OCI-LY7 (cell line): Measurements from ENCODE around the gene S1PR5. TPM values are rescaled to one million over a fixed set of nuclear protein-coding genes. Genes with fewer than 3 reads are reported as not detected.

ENCODE experiments used
- microRNA-seq: library from miRNA; unstranded; fragments of <30 nt; microRNA quantifications from one replicate; pipeline ENCODE4 v1.2.0, GENCODE V29; 2022; ENCODE audit warnings: borderline replicate concordance
- small RNA-seq: library from RNA; depleted of rRNA; stranded (forward); fragments of <200 nt; gene quantifications from one replicate; pipeline ENCODE3, GENCODE V24; 2014
- total RNA-seq, 2 experiments: library from RNA; depleted of rRNA in 1 of 2; stranded (reverse); fragments of >200 nt in 1 of 2; shearing (Covaris generic) in 1 of 2; gene quantifications; 2 replicates each; pipeline ENCODE4 v1.2.3, GENCODE V29; 2014 to 2022

The S1PR5 gene
- total RNA-seq, 2 experiments from 2014 or later, result not detected

Small RNA genes within 50 kb of the gene (microRNA-seq; reads per million reads assigned to microRNA genes)
- not detected for gene MIR1238

Small RNA genes within 50 kb of the gene (small RNA-seq; reads per million reads assigned to genes)
- not detected for gene MIR1238
- not detected for gene RNU7-140P

Other genes starting within 250 kb of the S1PR5 start
- 12.0 and 15.8 TPM in 2 replicates for gene ICAM1, start 246.3 kb downstream of the S1PR5 start, total RNA-seq (2014; rRNA removed; shearing (Covaris generic))
- gene ICAM1, start 246.3 kb downstream of the S1PR5 start, total RNA-seq (2022), result 13.4 and 13.5 TPM in 2 replicates
- not detected in 2 replicates for gene ICAM4, start 230.5 kb downstream of the S1PR5 start, total RNA-seq (2014; rRNA removed; shearing (Covaris generic))
- 0.38 and 0.53 TPM in 2 replicates for gene ICAM4, start 230.5 kb downstream of the S1PR5 start, total RNA-seq (2022)
- 2.7 and 6.4 TPM in 2 replicates for gene ICAM5, start 227.5 kb downstream of the S1PR5 start, total RNA-seq (2014; rRNA removed; shearing (Covaris generic))
- gene ICAM5, start 227.5 kb downstream of the S1PR5 start, total RNA-seq (2022), result 10.8 and 12.6 TPM in 2 replicates
- 2.3 and 8.8 TPM in 2 replicates for gene ZGLP1, start 207.6 kb downstream of the S1PR5 start, total RNA-seq (2014; rRNA removed; shearing (Covaris generic))
- 5.4 and 5.7 TPM in 2 replicates for gene ZGLP1, start 207.6 kb downstream of the S1PR5 start, total RNA-seq (2022)
- 17.2 and 28.8 TPM in 2 replicates for gene FDX2, start 201.4 kb downstream of the S1PR5 start, total RNA-seq (2014; rRNA removed; shearing (Covaris generic))
- 10.4 and 17.1 TPM in 2 replicates for gene FDX2, start 201.4 kb downstream of the S1PR5 start, total RNA-seq (2022)
- 21.6 and 35.7 TPM in 2 replicates for gene RAVER1, start 183.9 kb downstream of the S1PR5 start, total RNA-seq (2014; rRNA removed; shearing (Covaris generic))
- gene RAVER1, start 183.9 kb downstream of the S1PR5 start, total RNA-seq (2022), result 90.7 and 95.8 TPM in 2 replicates
- 63.7 and 66.0 TPM in 2 replicates for gene ICAM3, start 177.8 kb downstream of the S1PR5 start, total RNA-seq (2014; rRNA removed; shearing (Covaris generic))
- gene ICAM3, start 177.8 kb downstream of the S1PR5 start, total RNA-seq (2022), result 76.4 and 82.0 TPM in 2 replicates
- gene TYK2, start 136.9 kb downstream of the S1PR5 start, total RNA-seq (2014; rRNA removed; shearing (Covaris generic)), result 151 and 185 TPM in 2 replicates
- 214 and 216 TPM in 2 replicates for gene TYK2, start 136.9 kb downstream of the S1PR5 start, total RNA-seq (2022)
- 332 and 345 TPM in 2 replicates for gene CDC37, start 113.9 kb downstream of the S1PR5 start, total RNA-seq (2014; rRNA removed; shearing (Covaris generic))
- 269 and 271 TPM in 2 replicates for gene CDC37, start 113.9 kb downstream of the S1PR5 start, total RNA-seq (2022)
- 9.4 and 16.4 TPM in 2 replicates for gene PDE4A, start 96.9 kb downstream of the S1PR5 start, total RNA-seq (2014; rRNA removed; shearing (Covaris generic))
- gene PDE4A, start 96.9 kb downstream of the S1PR5 start, total RNA-seq (2022), result 42.4 and 45.1 TPM in 2 replicates
- 65.9 and 68.9 TPM in 2 replicates for gene KEAP1, start 14.1 kb downstream of the S1PR5 start, total RNA-seq (2014; rRNA removed; shearing (Covaris generic))
- gene KEAP1, start 14.1 kb downstream of the S1PR5 start, total RNA-seq (2022), result 64.9 and 93.5 TPM in 2 replicates
- gene ATG4D, start 26.5 kb upstream of the S1PR5 start, total RNA-seq (2014; rRNA removed; shearing (Covaris generic)), result 21.1 and 29.6 TPM in 2 replicates
- gene ATG4D, start 26.5 kb upstream of the S1PR5 start, total RNA-seq (2022), result 46.8 and 48.2 TPM in 2 replicates
- gene KRI1, start 48.6 kb upstream of the S1PR5 start, total RNA-seq (2014; rRNA removed; shearing (Covaris generic)), result 44.9 and 53.6 TPM in 2 replicates
- 57.0 and 58.4 TPM in 2 replicates for gene KRI1, start 48.6 kb upstream of the S1PR5 start, total RNA-seq (2022)
- gene CDKN2D, start 51.5 kb upstream of the S1PR5 start, total RNA-seq (2014; rRNA removed; shearing (Covaris generic)), result 22.4 and 25.3 TPM in 2 replicates
- 26.6 and 28.1 TPM in 2 replicates for gene CDKN2D, start 51.5 kb upstream of the S1PR5 start, total RNA-seq (2022)
- gene AP1M2, start 69.9 kb upstream of the S1PR5 start, total RNA-seq (2014; rRNA removed; shearing (Covaris generic)), result 0.44 TPM in 1 of 2 replicates, not detected in the other
- gene AP1M2, start 69.9 kb upstream of the S1PR5 start, total RNA-seq (2022), result not detected in 2 replicates
- gene SLC44A2, start 108.1 kb upstream of the S1PR5 start, total RNA-seq (2014; rRNA removed; shearing (Covaris generic)), result 104 and 115 TPM in 2 replicates
- gene SLC44A2, start 108.1 kb upstream of the S1PR5 start, total RNA-seq (2022), result 197 and 248 TPM in 2 replicates
- gene ILF3, start 136.9 kb upstream of the S1PR5 start, total RNA-seq (2014; rRNA removed; shearing (Covaris generic)), result 308 and 347 TPM in 2 replicates
- 553 and 569 TPM in 2 replicates for gene ILF3, start 136.9 kb upstream of the S1PR5 start, total RNA-seq (2022)
- 30.8 and 39.8 TPM in 2 replicates for gene QTRT1, start 184.0 kb upstream of the S1PR5 start, total RNA-seq (2014; rRNA removed; shearing (Covaris generic))
- gene QTRT1, start 184.0 kb upstream of the S1PR5 start, total RNA-seq (2022), result 42.5 and 59.7 TPM in 2 replicates
- gene DNM2, start 200.6 kb upstream of the S1PR5 start, total RNA-seq (2014; rRNA removed; shearing (Covaris generic)), result 108 and 139 TPM in 2 replicates
- 165 and 180 TPM in 2 replicates for gene DNM2, start 200.6 kb upstream of the S1PR5 start, total RNA-seq (2022)